ENCODE measurements around the gene CDH5. TPM values are rescaled to one million over a fixed set of nuclear protein-coding genes. Genes with fewer than 3 reads are reported as not detected.

CDH5 gene
- total and polyA plus RNA-seq, 7 donors: 0.60 to 26.0 (median 12.6) TPM

GRCh38 chr16:66391726-66392670 lies 25.5 kb downstream of the CDH5 start:
- H3K36me3 ChIP-seq: no peaks in the 10 kb centered on the region
- 84 to 87% methylated on average over 18 of the region's 18 CpGs for WGBS, 2 donors
- no peaks in the 10 kb centered on the region for H3K9me3 ChIP-seq
- no peak overlapping the region for H3K4me3 ChIP-seq
- TF ChIP-seq POLR2A (IDR thresholded peaks at IDR 0.05): no peak
- no peak for TF ChIP-seq EP300 (IDR thresholded peaks at IDR 0.05)
- H3K4me1 ChIP-seq: no peaks in the 10 kb centered on the region
- no peaks in the 10 kb centered on the region for H3K27me3 ChIP-seq
- DNase-seq: no peak
- intact Hi-C loops (cut with DNase I): no loop called here
- no peak overlapping the region for H3K27ac ChIP-seq

GRCh38 chr16:66395806-66396555 lies 29.5 kb downstream of the CDH5 start:
- Histone ChIP-seq H3K27ac (no peak overlapping the region), H3K27me3 (no peaks in the 10 kb centered on the region), H3K4me1 (no peaks in the 10 kb centered on the region), H3K36me3 (no peaks in the 10 kb centered on the region), H3K4me3 (no peak overlapping the region), H3K9me3 (no peaks in the 10 kb centered on the region)
- intact Hi-C loops (cut with DNase I): no loop called here
- WGBS, 2 donors: 91 to 94% methylated on average over 7 of the region's 7 CpGs
- TF ChIP-seq EP300 (IDR thresholded peaks at IDR 0.05) (no peak), CTCF (IDR thresholded peaks at IDR 0.05) (no peak), POLR2A (IDR thresholded peaks at IDR 0.05) (no peak)
- DNase-seq: no peak

- DNase-seq: no peak
- TF ChIP-seq EP300 (IDR thresholded peaks at IDR 0.05) (no peak), CTCF (IDR thresholded peaks at IDR 0.05) (no peak), POLR2AphosphoS5 (IDR thresholded peaks at IDR 0.05) (no peak), POLR2A (IDR thresholded peaks at IDR 0.05) (no peak)
- intact Hi-C loops (cut with DNase I): no loop called here
- Histone ChIP-seq H3K27me3 (no peaks in the 10 kb centered on the region), H3K9me3 (no peaks in the 10 kb centered on the region), H3K36me3 (no peaks in the 10 kb centered on the region), H3K4me1 (no peaks in the 10 kb centered on the region), H3K4me3 (no peak overlapping the region), H3K27ac (no peak overlapping the region)
- 73 to 81% methylated on average over 5 of the region's 5 CpGs for WGBS, 2 donors
Measured at GRCh38 chr16:66397736-66398433, 31.4 kb downstream of the CDH5 start.

- TF ChIP-seq CTCF (IDR thresholded peaks at IDR 0.05) (no peak), EP300 (IDR thresholded peaks at IDR 0.05) (no peak), POLR2AphosphoS5 (IDR thresholded peaks at IDR 0.05) (no peak), POLR2A (IDR thresholded peaks at IDR 0.05) (no peak)
- H3K36me3 ChIP-seq: no peaks in the 10 kb centered on the region
- intact Hi-C loops (cut with DNase I): no loop called here
- no peak for DNase-seq
- no peaks in the 10 kb centered on the region for H3K9me3 ChIP-seq
- no peaks in the 10 kb centered on the region for H3K4me1 ChIP-seq
- no peak overlapping the region for H3K27ac ChIP-seq
- no peaks in the 10 kb centered on the region for H3K27me3 ChIP-seq
- H3K4me3 ChIP-seq: no peak overlapping the region
- WGBS, 2 donors: 86 to 88% methylated on average over 3 of the region's 3 CpGs
Measured at GRCh38 chr16:66399031-66399430, 32.5 kb downstream of the CDH5 start.

- no peaks in the 10 kb centered on the region for H3K4me1 ChIP-seq
- intact Hi-C loops (cut with DNase I): loop anchor here (10.0 kb wide), 1 partner anchor 355 kb away; the partner anchor contains the start of gene DYNC1LI2
- H3K4me3 ChIP-seq: no peak overlapping the region
- DNase-seq: no peak
- H3K36me3 ChIP-seq: no peaks in the 10 kb centered on the region
- TF ChIP-seq POLR2A (IDR thresholded peaks at IDR 0.05) (no peak), EP300 (IDR thresholded peaks at IDR 0.05) (no peak), CTCF (IDR thresholded peaks at IDR 0.05) (no peak), POLR2AphosphoS5 (IDR thresholded peaks at IDR 0.05) (no peak)
- H3K27ac ChIP-seq: no peak overlapping the region
- 58 to 76% methylated on average over 3 of the region's 3 CpGs for WGBS, 2 donors
- H3K9me3 ChIP-seq: no peaks in the 10 kb centered on the region
- no peaks in the 10 kb centered on the region for H3K27me3 ChIP-seq
Measured at GRCh38 chr16:66399930-66400329, 33.4 kb downstream of the CDH5 start.
